ENCODE measurements around the gene PNLDC1.

DNA sequence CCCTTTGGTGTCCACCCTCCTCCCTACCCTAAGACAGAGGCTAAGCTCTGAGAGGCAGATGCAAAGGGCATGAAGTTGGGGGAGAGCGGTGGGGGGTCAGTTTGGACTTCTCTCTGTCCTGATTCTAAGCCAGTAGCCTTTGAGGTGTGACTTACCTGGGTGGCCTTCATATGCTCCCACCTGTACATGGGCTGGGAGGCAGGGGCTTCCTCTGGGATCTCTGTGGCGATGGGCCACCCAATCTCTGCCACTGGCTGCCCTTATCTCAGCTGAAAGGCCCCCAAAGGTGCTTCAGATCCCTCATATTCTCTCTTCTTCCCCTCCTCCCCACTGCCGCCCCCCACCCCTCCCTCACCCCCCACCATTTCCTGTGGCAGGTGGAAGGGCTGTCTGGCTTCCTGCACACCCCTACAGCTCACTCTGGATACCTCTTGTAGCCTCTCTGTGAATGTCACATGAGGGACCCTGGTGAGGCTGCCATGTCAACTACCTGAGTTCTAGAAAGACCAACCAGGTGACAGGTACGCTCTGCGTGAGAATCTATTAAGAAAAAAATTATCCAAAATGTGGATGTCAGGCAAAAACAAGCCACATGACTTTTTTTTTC is 34.0 kb downstream of the PNLDC1 start:
- TF ChIP-seq, protein P1, sequence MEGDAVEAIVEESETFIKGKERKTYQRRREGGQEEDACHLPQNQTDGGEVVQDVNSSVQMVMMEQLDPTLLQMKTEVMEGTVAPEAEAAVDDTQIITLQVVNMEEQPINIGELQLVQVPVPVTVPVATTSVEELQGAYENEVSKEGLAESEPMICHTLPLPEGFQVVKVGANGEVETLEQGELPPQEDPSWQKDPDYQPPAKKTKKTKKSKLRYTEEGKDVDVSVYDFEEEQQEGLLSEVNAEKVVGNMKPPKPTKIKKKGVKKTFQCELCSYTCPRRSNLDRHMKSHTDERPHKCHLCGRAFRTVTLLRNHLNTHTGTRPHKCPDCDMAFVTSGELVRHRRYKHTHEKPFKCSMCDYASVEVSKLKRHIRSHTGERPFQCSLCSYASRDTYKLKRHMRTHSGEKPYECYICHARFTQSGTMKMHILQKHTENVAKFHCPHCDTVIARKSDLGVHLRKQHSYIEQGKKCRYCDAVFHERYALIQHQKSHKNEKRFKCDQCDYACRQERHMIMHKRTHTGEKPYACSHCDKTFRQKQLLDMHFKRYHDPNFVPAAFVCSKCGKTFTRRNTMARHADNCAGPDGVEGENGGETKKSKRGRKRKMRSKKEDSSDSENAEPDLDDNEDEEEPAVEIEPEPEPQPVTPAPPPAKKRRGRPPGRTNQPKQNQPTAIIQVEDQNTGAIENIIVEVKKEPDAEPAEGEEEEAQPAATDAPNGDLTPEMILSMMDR (IDR thresholded peaks at IDR 0.05; ENCODE audit: low read depth, low read length, missing input control): no peak
- TF ChIP-seq, protein P2, sequence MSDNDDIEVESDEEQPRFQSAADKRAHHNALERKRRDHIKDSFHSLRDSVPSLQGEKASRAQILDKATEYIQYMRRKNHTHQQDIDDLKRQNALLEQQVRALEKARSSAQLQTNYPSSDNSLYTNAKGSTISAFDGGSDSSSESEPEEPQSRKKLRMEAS (IDR thresholded peaks at IDR 0.05): no peak
- no peak for TF ChIP-seq YY1 (IDR thresholded peaks at IDR 0.05)
- TF ChIP-seq JUND (IDR thresholded peaks at IDR 0.05): no peak
- TF ChIP-seq, protein P3, sequence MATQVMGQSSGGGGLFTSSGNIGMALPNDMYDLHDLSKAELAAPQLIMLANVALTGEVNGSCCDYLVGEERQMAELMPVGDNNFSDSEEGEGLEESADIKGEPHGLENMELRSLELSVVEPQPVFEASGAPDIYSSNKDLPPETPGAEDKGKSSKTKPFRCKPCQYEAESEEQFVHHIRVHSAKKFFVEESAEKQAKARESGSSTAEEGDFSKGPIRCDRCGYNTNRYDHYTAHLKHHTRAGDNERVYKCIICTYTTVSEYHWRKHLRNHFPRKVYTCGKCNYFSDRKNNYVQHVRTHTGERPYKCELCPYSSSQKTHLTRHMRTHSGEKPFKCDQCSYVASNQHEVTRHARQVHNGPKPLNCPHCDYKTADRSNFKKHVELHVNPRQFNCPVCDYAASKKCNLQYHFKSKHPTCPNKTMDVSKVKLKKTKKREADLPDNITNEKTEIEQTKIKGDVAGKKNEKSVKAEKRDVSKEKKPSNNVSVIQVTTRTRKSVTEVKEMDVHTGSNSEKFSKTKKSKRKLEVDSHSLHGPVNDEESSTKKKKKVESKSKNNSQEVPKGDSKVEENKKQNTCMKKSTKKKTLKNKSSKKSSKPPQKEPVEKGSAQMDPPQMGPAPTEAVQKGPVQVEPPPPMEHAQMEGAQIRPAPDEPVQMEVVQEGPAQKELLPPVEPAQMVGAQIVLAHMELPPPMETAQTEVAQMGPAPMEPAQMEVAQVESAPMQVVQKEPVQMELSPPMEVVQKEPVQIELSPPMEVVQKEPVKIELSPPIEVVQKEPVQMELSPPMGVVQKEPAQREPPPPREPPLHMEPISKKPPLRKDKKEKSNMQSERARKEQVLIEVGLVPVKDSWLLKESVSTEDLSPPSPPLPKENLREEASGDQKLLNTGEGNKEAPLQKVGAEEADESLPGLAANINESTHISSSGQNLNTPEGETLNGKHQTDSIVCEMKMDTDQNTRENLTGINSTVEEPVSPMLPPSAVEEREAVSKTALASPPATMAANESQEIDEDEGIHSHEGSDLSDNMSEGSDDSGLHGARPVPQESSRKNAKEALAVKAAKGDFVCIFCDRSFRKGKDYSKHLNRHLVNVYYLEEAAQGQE (IDR thresholded peaks at IDR 0.05): no peak

Measured in liver (tissue), 3 donors.